Measurements from ENCODE around the gene ATOH8.

Gene ATOH8

DNA sequence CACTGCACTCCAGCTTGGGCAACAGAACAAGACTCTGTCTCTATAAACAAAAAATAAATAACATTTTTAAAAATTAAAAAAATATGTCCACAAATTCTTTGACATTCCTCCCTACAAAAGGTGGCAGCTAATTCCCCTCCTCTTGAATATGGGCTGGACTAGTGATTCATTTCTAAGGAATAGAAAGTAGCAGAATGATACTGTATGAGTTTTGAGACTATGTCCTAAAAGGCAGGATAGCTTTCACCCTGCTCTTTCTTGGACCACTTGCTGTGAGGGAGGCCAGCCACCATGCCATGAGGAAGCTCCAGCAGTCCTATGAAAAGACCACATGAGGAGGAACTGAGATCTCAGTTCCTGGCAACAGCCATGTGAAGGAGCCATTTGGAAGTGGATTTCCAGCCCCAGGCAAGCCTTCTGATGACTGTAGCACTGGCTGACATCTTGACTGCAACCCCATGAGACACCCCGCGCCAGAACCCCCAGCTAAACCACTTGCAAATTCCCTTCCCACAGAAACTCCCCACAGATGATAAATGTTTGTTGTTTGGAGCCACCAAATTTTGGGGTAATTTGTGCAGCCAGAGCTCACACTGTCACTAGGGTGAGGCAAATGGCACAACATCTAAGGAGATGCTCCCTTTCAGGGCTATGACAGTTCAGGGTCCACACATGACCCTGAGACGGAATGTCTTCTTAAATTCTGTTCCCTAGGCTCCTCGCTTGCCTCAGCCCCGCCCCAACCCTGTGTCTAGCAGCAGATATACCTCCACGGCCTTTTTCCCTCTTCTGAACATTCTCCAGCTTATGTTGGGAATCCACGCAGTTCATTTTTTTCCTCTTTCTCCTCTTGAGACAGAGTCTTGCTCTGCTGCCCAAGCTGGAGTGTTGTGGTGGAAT lies 17.1 kb upstream of the ATOH8 start:
- DNase-seq (ENCODE audit: low read depth), result no peak

DNA sequence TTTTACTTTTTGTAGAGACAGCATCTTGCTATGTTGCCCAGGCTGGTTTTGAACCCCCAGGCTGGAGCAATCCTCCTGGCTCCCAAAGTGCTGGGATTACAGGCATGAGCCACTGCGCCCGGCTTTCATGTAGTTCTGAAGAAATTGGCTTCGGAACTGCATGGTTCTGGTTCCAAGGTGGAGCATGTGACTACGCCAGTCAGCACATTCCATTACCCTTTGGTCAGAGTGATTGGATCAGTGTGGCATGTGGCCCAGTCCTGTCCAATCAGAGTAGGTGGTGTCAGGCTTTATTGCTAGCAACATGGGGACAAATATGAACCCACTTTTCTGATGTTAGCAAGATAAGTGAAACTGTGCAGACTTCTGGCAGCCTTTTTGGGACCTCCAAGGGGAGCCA lies 16.3 kb upstream of the ATOH8 start:
- DNase-seq (ENCODE audit: low read depth), result peak; percentile 91

DNA sequence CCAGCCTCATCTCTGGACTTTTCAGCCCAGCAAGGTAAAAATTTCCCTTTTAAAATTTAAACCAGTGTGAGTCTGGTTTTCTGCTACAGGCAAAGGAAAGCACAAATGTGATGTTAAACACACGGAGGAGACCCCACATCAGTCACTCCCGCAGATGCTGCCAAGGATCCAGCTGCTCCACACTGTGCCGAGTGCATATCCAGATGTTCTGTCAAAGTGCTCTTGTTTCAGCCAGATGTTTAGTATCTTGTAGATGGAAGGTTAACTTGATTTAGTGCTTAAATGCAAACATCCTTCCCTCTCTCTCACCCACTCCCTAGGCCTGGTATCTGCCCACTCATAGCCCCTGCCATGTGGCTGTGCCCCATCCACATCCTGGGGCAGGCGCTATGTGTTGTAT lies 15.8 kb upstream of the ATOH8 start:
- DNase-seq (ENCODE audit: low read depth), result no peak

DNA sequence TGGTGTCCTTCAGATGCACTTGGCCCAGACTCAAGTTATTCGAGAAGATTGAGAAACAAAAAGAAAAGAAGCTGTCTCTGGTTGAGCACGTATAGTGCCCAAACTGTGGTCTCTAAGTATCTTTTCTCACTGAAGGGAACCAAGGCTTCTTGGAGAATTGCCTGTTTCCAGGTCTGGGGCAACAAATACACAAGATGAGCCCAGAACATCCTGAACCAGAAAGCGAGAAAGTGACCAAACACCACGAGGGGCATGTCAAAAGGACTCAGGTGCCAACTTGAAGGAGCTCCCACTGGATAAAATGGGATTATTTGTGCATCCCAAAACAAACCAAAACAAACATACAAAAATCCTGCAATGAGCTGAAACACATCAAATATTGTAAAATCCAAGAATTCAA lies 13.6 kb upstream of the ATOH8 start:
- no peak for DNase-seq (ENCODE audit: low read depth)

DNA sequence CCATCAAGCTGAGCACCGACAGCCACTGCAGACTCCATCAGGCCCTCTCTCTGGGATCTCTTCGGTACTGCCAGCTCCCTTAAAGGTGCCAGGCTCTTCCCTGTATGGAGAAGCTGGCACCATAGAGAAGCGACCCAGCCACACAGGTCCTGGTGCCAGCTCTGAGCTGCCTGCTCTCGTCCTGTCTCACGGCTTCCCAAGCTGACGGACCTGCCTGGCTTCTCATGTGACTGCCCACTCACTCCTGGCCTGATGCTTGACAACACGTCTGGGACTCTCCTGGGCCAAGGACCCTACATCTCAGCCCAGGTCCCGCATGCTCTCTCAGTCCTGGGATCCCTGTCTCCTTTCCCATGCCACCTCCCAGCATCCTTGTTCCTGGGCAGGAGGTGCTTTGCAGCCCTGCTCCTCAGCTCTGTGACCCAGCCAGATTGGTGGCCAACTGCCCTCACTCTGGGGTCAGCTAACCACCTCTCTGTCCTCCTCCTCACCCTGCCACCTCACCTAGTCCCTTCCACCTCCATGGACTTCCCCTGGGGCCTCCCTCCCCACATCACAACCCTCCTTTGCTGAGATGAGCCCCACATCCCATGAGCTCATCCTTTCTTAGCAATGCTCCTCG lies 12.5 kb upstream of the ATOH8 start:
- no peak for DNase-seq (ENCODE audit: low read depth)

DNA sequence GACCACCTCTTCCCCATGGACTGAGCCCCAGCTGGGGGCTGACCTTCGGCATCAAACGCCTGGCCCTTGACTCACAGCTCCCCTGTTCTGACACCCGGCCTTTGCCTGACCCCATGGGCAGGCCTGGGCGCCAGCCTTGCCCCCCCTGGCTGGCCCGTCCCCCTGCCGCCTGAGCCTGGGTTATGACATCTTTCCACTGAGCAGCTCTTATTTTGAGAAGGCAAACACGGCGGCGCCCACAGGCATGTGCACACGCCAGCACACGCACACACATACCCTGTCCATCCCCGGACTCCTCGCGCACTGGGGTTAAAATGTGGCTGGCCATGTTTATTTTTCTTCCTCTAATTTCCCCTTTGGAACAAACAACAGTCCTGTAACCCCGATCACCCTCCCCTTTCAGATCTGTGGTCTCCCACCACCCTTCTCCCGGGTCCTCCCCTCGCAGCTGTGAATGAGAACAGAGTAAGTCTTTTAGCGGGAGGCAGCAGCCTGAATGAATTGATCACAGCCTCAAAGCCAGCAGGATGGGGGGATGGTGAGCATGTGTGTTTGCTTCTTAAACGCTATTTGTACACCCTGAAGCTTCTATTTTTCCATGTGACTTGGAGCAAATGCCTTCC lies 11.8 kb upstream of the ATOH8 start:
- DNase-seq (ENCODE audit: low read depth), result peak; percentile 96

DNA sequence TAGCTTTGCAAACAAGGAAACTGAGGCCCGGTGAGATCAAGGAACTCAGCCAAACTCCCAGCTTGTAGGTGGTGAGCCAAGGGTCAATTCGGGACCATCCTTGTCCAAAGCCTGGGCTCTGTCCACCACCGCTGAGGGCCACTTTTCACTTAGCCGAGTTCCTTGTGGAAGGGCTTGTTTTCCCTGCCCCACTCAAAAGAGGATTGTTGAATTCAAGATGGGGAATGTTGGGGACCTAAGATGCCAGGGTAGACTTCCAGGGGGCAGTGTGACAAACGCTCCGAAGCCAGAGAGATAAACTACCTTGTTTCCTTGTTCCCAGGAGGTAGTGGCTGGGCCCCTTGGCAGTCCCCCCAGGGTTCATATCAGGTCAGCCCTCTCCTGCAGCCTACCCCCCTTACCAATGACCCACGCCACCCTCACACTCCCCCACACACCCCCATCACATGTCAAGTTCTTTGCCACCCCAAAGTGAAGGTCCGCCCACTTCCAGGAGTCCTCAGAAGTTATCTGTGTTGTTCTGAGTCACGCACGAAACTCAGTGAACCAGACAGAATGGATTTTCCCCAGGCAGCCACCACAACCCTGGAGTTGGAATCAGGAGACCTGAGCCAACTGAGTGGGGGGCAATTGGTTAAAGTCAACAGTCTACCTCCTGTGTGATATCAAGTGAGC lies 10.3 kb upstream of the ATOH8 start:
- peak; percentile 88 for DNase-seq (ENCODE audit: low read depth)

DNA sequence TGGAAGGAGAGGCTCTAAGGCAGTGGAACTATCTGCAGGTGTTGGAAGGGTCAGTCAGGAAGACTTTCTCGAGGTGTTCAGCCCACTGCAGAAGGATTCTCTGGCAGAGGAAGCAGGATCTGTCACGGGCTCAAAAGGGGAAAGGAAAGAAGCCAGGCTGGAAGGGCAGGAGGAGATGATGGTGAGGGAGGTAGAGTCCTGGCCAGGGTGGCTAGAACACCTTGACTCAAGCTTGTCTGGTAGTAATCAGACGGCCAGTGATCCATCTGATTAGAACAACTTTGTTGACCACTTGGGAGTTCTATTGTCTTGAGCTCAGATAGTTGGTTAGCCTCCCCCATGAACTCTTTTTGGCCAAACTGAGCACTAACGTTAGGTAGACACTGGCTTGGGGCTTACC lies 9.7 kb upstream of the ATOH8 start:
- DNase-seq (ENCODE audit: low read depth), result no peak

DNA sequence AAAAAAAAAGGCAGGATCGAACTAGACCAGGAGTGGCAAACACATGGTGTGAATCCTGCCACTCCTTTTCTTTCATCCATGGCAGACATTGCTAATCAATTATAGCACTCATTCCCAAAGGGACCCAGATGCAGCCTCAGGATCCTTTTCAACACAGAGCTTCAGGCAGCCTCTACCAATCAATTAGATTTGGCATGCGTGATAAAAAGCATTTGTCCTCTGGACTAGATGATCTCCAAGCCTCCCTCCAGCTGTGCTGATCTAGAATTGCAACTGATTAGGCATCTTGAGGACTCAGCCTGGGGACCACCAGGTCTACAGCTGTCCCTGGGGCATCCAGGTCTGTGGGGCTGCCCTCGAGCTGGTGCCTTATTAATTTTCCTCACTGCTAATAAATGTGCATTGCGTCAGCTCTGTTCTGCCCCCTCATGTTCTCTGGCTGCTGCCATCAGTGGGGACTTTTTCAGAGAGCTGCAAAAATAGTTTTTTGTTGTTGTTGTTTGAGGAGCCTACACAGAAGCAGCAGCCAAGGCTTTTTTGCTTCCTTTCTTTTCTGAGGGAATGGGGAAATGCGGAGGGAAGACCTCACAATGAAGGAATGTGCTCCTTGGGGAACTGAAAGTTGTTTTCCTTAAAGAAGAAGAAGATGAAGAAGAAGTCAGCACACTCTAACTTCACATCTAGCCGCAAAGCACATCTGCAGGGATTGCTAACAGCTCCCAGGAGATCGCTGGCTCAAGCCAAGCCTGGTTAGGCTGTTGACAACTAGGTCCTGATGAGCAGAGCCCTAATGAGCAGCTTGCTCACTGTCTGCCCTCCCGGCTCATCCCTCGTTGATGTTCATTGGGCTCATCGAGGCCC lies 8.8 kb upstream of the ATOH8 start:
- peak; percentile 57 for DNase-seq (ENCODE audit: low read depth)

DNA sequence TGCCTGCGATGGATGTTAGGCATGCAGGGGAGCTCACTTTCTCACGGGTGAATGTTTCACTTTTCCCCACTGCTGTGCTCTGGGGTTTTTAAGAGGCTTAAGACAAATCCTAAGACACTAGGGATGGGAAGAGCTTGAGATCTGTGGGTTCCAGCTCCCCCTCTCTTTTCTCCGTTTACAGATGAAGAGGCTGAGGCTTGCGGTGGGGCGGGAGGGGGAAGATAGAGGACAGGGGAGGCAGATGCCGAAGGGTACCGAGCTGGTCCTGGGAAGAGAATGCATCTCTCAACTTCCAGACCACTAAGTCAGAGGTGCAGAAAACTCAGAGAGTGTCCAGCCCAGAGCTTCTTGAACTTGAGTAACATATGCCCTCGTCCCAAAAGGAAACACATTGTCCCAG lies 8.2 kb upstream of the ATOH8 start:
- DNase-seq (ENCODE audit: low read depth), result no peak

DNA sequence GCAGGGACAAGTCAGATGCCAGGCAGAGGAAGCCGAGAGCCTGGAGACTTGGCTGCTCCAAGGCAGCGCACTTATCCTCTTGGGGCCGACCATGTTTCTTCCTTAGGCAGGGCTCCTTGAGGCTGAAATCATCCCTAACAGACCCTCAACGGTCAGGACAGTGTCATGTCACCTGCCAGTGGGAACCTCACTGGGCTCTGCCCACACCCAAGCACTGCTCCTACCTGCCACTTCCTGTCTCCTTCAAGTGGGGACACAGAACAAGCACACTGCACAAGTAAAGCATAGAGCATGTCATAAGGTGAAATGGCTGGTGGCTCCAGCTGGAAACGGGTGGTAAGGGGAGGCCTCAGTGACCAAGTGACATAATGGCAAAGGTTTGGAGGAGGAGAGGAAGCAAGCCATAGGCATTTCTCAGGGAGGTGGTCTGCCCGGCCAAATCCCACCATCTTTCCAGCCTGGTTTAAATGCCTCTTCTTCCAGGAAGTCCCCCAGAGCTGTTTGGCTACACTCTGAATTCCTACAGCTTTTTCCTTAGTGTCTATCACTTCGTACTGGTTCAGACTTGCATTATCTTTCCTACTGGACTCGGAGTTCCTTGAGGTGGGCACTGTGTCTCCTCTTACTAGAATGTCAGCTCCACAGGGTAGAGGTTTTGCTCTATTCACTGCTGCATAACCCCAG lies 7.3 kb upstream of the ATOH8 start:
- DNase-seq (ENCODE audit: low read depth), result no peak

DNA sequence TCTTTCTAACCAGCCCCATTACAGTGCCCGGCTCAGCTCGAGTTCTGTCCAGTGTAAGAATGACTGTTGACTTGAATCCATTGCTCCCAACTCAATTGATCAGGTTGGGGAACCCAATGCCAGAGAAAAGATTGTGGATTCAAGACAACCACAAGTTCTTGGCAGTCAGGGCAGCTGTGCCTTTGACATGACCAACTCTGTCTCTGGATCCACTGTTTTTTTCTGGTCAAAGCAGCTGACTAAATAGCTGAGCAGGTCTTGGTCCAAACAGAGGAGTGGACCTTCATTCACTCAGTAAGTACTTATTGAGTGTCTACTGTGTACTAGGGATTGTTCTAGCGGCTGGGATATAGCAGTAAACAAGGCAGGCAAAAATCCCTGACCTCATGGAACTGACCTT lies 6.3 kb upstream of the ATOH8 start:
- DNase-seq (ENCODE audit: low read depth), result no peak

DNA sequence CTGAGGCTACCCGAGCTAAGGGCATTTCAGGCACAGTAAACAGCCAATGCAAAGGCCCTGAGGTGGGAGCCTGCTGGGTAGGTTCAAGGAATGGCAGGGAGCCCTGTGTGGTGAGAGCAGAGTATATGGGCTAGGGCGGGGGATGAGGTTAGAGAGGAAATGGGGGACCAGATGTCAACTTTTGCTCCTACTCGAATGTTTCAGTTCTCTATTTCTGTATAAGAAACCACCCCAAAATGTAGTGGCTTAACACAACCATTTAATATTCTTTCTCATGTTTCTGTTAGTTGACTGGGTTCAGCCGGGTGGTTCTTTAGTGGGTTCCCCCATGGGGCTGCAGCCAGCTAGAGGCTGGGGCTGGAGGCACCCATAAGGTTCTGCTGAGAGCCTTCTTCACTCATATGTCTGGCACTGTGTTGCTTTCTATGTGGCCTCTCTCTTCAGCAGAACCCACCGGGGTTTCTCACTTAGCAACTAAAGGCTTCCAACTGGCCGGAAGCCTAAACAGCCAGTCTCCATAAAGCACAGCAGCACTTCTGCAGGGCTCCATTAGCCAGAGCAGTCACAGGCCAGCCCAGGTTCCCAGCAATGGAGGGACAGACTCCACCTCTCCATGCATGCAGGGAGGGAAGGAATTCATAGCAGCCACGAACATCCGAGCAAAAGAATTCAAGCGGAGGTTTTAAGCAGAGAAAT lies 5.6 kb upstream of the ATOH8 start:
- no peak for DNase-seq (ENCODE audit: low read depth)

DNA sequence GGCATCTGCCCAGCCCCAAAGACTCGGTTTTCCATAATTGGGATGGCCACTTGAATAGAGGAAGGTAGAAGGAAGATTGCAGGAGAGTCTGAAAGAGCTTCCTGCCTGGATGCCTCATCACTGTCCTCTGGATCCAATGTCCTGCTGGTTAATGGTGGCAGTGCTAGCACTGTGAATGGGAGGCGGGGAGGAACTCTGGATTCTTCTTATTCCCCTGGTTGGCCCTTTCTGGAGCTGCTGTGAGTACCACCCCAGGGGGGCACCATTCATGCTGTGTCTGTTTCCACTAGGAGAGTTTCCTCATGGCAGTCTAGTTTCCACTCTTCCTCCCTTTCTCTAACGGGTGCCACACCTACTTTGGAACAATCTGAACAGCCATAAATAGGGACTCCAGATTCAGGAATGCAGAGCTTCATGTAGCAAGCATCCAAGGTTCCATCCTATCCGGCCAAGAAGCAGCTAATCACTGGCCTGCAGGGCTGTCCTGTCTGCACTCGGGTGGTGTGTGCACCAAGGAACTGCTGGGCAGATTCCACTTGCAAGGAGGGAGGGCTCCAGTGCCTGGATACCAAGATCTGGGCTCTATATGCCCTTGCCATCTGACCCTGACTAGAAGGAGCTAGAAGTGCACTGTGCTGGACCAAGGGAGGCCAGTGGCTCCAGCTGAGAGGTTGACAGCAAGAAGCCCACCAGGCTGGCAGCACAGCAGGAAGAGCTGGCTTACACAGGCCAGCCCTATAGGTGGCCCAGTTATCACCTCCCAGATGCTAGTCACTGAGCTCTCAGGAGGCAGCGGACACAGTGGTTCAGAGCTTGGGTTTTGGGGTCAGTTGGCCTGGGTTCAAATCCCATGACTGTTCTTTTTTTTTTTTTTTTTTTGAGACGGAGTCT lies 4.6 kb upstream of the ATOH8 start:
- DNase-seq (ENCODE audit: low read depth), result no peak

DNA sequence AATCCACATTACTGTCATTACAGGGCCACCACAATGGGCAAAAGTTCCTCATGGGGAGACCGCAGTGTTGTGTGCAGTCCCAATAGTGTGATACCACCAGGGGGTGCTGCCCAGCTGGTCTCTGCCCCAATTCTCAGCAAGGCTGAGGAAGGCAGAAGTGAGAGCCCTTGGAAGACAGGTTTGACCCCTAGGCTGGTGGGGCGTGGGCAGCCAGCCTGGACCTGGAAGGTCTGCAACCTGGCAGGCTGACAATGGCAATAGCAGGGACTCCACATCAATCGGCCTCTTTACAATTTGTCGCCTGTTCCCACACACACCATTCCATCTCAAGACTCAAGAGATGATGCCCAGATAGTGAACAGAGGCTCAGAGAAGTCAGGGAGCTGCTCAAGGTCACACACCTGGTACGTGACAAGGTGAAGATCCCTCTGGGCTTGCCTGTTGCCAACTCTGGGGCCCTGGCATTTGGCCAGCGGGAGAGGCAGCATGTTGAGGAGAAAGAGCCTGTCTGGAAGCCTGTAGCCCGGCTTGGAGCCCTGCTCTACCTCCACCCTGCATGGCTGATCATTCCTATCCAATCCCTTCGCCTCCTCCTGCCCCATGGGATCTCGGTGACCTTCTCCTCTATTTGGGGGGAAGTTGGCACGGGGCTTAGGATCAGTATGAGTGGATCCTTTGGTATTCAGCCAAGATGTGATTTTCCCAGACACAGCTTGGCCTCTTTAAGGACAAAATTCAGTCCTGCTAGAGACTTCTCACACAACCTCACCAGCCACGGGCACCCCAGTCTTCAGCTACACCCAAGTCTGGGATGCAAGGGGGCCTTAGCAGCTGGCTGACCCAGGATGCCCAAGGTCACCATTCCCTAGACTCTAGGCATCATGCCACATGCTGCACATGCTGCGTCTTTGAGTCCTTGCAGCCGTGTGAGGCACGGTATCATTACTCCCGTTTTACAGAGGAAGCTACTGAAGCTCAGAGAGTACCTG lies 2.9 kb upstream of the ATOH8 start:
- peak; percentile 57 for DNase-seq (ENCODE audit: low read depth)

DNA sequence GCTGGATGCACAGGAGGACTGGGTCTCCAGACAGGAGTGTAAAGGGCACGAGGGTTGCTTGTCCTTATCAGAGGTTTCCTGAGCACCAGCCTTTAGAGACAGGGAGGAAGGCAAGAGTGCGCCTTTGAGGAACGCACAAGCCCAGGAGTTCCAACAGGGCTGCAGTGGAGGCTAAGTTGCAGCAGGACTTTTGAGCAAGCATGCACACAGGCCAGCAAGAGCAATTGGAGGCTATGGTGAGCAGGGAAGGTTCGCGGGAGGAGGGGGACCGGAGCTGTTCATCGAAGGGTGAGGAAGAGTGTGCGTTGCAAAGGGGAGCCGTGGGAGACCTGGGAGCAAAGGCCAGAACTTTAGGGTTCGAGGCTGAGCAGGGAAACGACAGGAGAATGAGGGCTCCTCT lies 2.2 kb upstream of the ATOH8 start:
- no peak for DNase-seq (ENCODE audit: low read depth)

DNA sequence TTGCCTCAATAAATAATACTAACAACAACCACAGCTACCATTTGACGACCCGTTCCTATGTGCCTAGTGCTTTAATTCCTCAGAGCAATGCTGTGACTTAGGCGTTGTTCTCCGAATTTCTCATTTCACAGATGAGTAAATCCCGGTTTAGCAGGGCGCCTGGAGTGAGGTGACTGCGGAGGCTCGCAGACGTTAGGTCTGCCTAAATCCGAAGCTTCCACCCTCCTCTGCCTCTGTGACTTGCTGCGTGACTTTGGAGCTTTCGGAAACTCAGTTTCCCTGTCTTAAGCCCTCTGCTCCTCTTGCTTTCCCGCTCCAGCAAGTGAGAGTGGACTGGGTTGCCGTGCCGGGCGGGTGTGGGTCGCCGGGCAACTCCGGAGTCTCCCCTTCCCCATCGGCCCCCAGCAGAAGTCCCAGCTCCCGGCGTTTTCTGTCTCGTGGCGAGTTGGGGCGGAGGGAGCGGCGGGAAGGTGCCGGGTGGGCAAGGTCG lies 711 bp upstream of the ATOH8 start:
- DNase-seq (ENCODE audit: low read depth), result no peak
